SH-SY5Y (cell line): ENCODE measurements around the gene CCDC175.

Source experiments
- GATA2 ChIP-seq: IDR thresholded peaks from 2 replicates; pipeline ENCODE4 v1.6.1; 2011; ENCODE audit warnings: mild to moderate bottlenecking, low read depth, low read length
- GATA3 ChIP-seq: IDR thresholded peaks from 2 replicates; pipeline ENCODE4 v1.6.1; 2011; ENCODE audit warnings: low read depth, mild to moderate bottlenecking, low read length, moderate library complexity

DNA sequence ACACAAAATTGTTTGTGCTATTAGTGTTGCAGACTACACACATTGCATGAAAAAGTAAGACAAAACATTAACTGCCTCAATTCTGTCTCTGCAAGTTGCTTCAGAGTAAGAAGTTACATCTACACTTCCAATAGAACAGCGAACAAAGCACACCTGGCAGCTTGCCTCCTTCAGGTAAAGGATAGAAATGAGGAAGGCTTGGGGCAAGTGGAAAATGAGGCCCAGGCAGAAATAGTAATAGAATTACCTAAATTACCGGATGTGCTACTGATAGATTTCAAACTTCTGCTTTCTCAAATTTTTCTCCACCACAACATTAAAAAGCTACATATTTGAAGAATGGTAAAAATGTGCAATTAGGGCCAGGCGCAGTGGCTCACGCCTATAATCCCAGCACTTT, 37.7 kb downstream of the CCDC175 start:
- TF ChIP-seq GATA3, result no peak
- no peak for TF ChIP-seq GATA2
